HepG2 (cell line): ENCODE results near the gene NFX1. TPM values are rescaled to one million over a fixed set of nuclear protein-coding genes. Genes with fewer than 3 reads are reported as not detected.

Source experiments
- ATAC-seq: fragments of 200-7000 bp; cut with Tn5 transposase; 3 replicates; pipeline ENCODE4 v1.9.1; 2020; ENCODE audit warnings: mild to moderate bottlenecking, moderate library complexity
- BruUV-seq: library from RNA; stranded (reverse); fragments of 400-500 nt; replicated peaks from 2 replicates; lab custom pipeline; 2021; lab: Mats Ljungman, UMichigan
- CTCF ChIA-PET: fragments of 300-600 bp; formaldehyde crosslinking; extraction: SDS; loops from one replicate; lab custom pipeline; 2021; ENCODE audit warnings: low total read pairs, inconsistent platforms, low intra/inter-chr PET ratio; lab: Yijun Ruan, JAX
- POLR2A ChIA-PET: fragments of 350-600 bp; sonication (Branson Sonifier 250); formaldehyde crosslinking; loops from one replicate; lab custom pipeline; 2020; ENCODE audit warnings: antibody characterized with exemption, inconsistent platforms; lab: Yijun Ruan, JAX
- DNase-seq: peaks from one replicate; pipeline ENCODE4 v3.0.0-alpha.2; 2015; ENCODE audit warnings: low spot score
- FAIRE-seq: peaks from 3 replicates; lab custom pipeline; 2011; peaks lifted over from hg19 to GRCh38; lab: Jason Lieb, UNC
- H2AFZ ChIP-seq: one replicate; pipeline ENCODE4 v1.6.1; 2011; ENCODE audit warnings: low read length, inconsistent platforms
- H3K27ac ChIP-seq: fragments of 300-600 bp; 3 replicates; pipeline ENCODE4 v1.8.0; 2011; ENCODE audit warnings: mixed run types, mild to moderate bottlenecking, mixed read lengths, low read length, inconsistent platforms; ENCODE audit not compliant: insufficient read depth; ENCODE audit errors: extremely low read length
- H3K27me3 ChIP-seq, 2 experiments: fragments of 200-600 bp in 1 of 2; 2 replicates in 1 of 2; 3 replicates in 1 of 2; pipeline versions ENCODE4 v1.6.0 to v1.8.0; 2011; ENCODE audit warnings: low read length in 2 of 2, mild to moderate bottlenecking in 2 of 2, moderate library complexity in 2 of 2, inconsistent platforms in 1 of 2; ENCODE audit not compliant: insufficient read depth in 2 of 2, control insufficient read depth in 1 of 2
- H3K36me3 ChIP-seq, 2 experiments: fragments of 200-600 bp in 1 of 2; replicated peaks in 1 of 2; 2 replicates in 1 of 2; 3 replicates in 1 of 2; pipeline versions ENCODE4 v1.5.1 to v1.8.0; 2011; ENCODE audit warnings: low read length in 2 of 2, inconsistent platforms in 1 of 2; ENCODE audit not compliant: insufficient read depth in 2 of 2, control insufficient read depth in 1 of 2
- H3K4me1 ChIP-seq: 2 replicates; pipeline ENCODE4 v1.5.1; 2012; ENCODE audit warnings: low read length, inconsistent platforms; ENCODE audit not compliant: insufficient read depth
- H3K4me2 ChIP-seq: 2 replicates; pipeline ENCODE4 v1.6.0; 2011; ENCODE audit warnings: low read depth, low read length, inconsistent platforms
- H3K4me3 ChIP-seq, 3 experiments: fragments of 200-600 bp in 1 of 3; sonication (generic), shearing (Covaris generic) in 1 of 3; replicated peaks in 1 of 3; 2 replicates each; pipeline ENCODE4 v1.5.1; 2011 to 2016; ENCODE audit warnings: low read length in 3 of 3, inconsistent platforms in 2 of 3, low read depth in 2 of 3, mild to moderate bottlenecking in 2 of 3, control low read depth in 1 of 3, mixed read lengths in 1 of 3; ENCODE audit not compliant: insufficient read depth in 1 of 3
- H3K79me2 ChIP-seq: one replicate; pipeline ENCODE4 v1.6.1; 2011; ENCODE audit warnings: low read length, inconsistent platforms; ENCODE audit not compliant: insufficient read depth
- H3K9ac ChIP-seq: 2 replicates; pipeline ENCODE4 v1.6.0; 2011; ENCODE audit warnings: mild to moderate bottlenecking, low read depth, low read length, inconsistent platforms; ENCODE audit not compliant: insufficient read depth
- H3K9me3 ChIP-seq: 2 replicates; pipeline ENCODE4 v1.5.1; 2012; ENCODE audit warnings: mild to moderate bottlenecking, low read length
- H4K20me1 ChIP-seq: 2 replicates; pipeline ENCODE4 v1.6.0; 2011; ENCODE audit warnings: inconsistent platforms, mild to moderate bottlenecking, low read length, moderate library complexity; ENCODE audit not compliant: insufficient read depth
- ADNP ChIP-seq: sonication (generic); formaldehyde crosslinking; IDR thresholded peaks from 2 replicates; pipeline ENCODE4 v1.4.0; 2020; ENCODE audit warnings: missing genetic modification reagents
- CC2D1A ChIP-seq: sonication (generic); formaldehyde crosslinking; IDR thresholded peaks from 2 replicates; pipeline ENCODE4 v1.8.1; 2023; ENCODE audit warnings: mild to moderate bottlenecking, missing genetic modification reagents
- HOMEZ ChIP-seq: IDR thresholded peaks from 2 replicates; pipeline ENCODE4 v1.6.1; 2016; ENCODE audit warnings: low read depth
- IKZF1 ChIP-seq: fragments of 450-650 bp; IDR thresholded peaks from 2 replicates; pipeline ENCODE4 v1.7.1; 2016
- MATR3 ChIP-seq: sonication (generic); formaldehyde crosslinking; IDR thresholded peaks from 2 replicates; pipeline ENCODE4 v1.4.0; 2020; ENCODE audit warnings: missing genetic modification reagents
- ZNF224 ChIP-seq: sonication (generic); formaldehyde crosslinking; IDR thresholded peaks from 2 replicates; pipeline ENCODE4 v1.5.0; 2020; ENCODE audit warnings: mild to moderate bottlenecking, missing genetic modification reagents
- ZNF609 ChIP-seq: sonication (generic); formaldehyde crosslinking; IDR thresholded peaks from 2 replicates; pipeline ENCODE4 v1.4.0; 2020; ENCODE audit warnings: mild to moderate bottlenecking, missing genetic modification reagents, borderline replicate concordance
- ZNF724P ChIP-seq: sonication (generic); formaldehyde crosslinking; IDR thresholded peaks from 2 replicates; pipeline ENCODE4 v1.8.0; 2022; ENCODE audit warnings: missing genetic modification reagents, borderline replicate concordance
- WGBS: methylation state at CpG from one replicate; pipeline ENCODE4 v1.1.6; 2017; ENCODE audit warnings: low lambda C conversion rate; 5-methylcytosine and 5-hydroxymethylcytosine counted together
- in situ Hi-C: cut with HindIII; loops from 2 replicates; pipeline ENCODE4 v1.10.0; 2017; ENCODE audit warnings: low pct_unique_long_range_greater_than_20kb; ENCODE audit not compliant: extremely low pct_ligation_motif_present
- intact Hi-C: fragments of 100-400 bp; cut with micrococcal nuclease; formaldehyde crosslinking; loops from one replicate; pipeline ENCODE4 v1.10.0; 2022; ENCODE audit not compliant: unreplicated experiment
- polyA plus RNA-seq, 8 experiments: library from polyadenylated mRNA; depleted of rRNA in 3 of 8; stranded (reverse) in 7 of 8; unstranded in 1 of 8; fragments of >200 nt; fragmentation: Illumina TruSeq in 4 of 8; extraction: Trizol in 4 of 8; gene quantifications; 2 replicates each; pipeline versions ENCODE4 v1.2.1 to v1.2.3, GENCODE V29; 2011 to 2016; ENCODE audit warnings: low read depth in 4 of 8, missing spikeins in 1 of 8, mixed read lengths in 1 of 8; ENCODE audit not compliant: insufficient read depth in 1 of 8
- total RNA-seq, 5 experiments: library from RNA; depleted of rRNA; stranded (reverse); fragments of >200 nt; fragmentation: Illumina TruSeq; extraction: Trizol; gene quantifications; 2 replicates each; pipeline ENCODE4 v1.2.3, GENCODE V29; 2016; ENCODE audit warnings: low read depth in 1 of 5

NFX1 gene
- total and polyA plus RNA-seq, 2 of the 13 experiments (the other 11 are each of a cell fraction or from before 2014, with no cell fraction given) = 23.9 to 27.5 TPM

GRCh38 chr9:33351547-33351946 lies 61.2 kb downstream of the NFX1 start:
- CTCF ChIA-PET = no interaction called here
- peak; percentile 44; the same call in 2 of the 3 replicates for ATAC-seq
- no TSS peak for BruUV-seq
- no peaks in the 10 kb centered on the region for H3K27me3 ChIP-seq
- TF ChIP-seq ZNF609 (CRISPR knock-in tag) (no peak), CC2D1A (no peak), ZNF724P (CRISPR knock-in tag) (no peak), HOMEZ (no peak), MATR3 (no peak), ADNP (CRISPR knock-in tag) (no peak), ZNF224 (CRISPR knock-in tag) (no peak), IKZF1 (no peak)
- no peak overlapping the region for H3K4me3 ChIP-seq
- no peak for FAIRE-seq
- H3K4me1 ChIP-seq = no peaks in the 10 kb centered on the region
- H4K20me1 ChIP-seq = no peaks in the 10 kb centered on the region
- no peak overlapping the region for H3K9ac ChIP-seq
- no peak overlapping the region for H3K27ac ChIP-seq
- intact Hi-C loops = no loop called here
- H2AFZ ChIP-seq = no peak overlapping the region
- in situ Hi-C loops = no loop called here
- no peak overlapping the region for H3K4me2 ChIP-seq
- H3K36me3 ChIP-seq = peaks cover 9 to 37% of the 10 kb centered on the region in 2 experiments
- whole genome bisulfite sequencing = 95% methylated on average over 4 of the region's 4 CpGs
- no peak for DNase-seq
- POLR2A ChIA-PET = no interaction called here
- no peaks in the 10 kb centered on the region for H3K79me2 ChIP-seq
- no peaks in the 10 kb centered on the region for H3K9me3 ChIP-seq
